Common myeloid progenitor, CD34-positive (primary cell): ENCODE data around the gene ALOX15B. TPM values are rescaled to one million over a fixed set of nuclear protein-coding genes. Genes with fewer than 3 reads are reported as not detected.

ENCODE experiments used
- CTCF ChIA-PET: fragments of 350-600 bp; sonication (Branson Sonifier 250); formaldehyde crosslinking; loops from one replicate; lab custom pipeline; 2021; ENCODE audit warnings: antibody characterized with exemption; lab: Charles Lee
- POLR2A ChIA-PET: fragments of 350-600 bp; sonication (Branson Sonifier 250); formaldehyde crosslinking; loops from one replicate; lab custom pipeline; 2021; ENCODE audit warnings: antibody characterized with exemption; lab: Charles Lee
- DNase-seq, 3 donors: peaks; one replicate each; pipeline versions ENCODE4 v3.0.0 to v3.0.0-alpha.2; 2013
- H3K27ac ChIP-seq, 2 experiments: 1 replicate in 1 of 2; 2 replicates in 1 of 2; pipeline ENCODE4 v1.7.0; 2013; ENCODE audit warnings: inconsistent platforms in 2 of 2, low read length in 2 of 2, mild to moderate bottlenecking in 2 of 2, low read depth in 1 of 2, moderate library complexity in 1 of 2; ENCODE audit not compliant: severe bottlenecking in 2 of 2, insufficient read depth in 1 of 2, poor library complexity in 1 of 2
- H3K27me3 ChIP-seq, 5 experiments: replicated peaks in 2 of 5; 1 replicate in 3 of 5; 2 replicates in 2 of 5; pipeline versions ENCODE4 v1.6.1 to v1.7.0; 2013; ENCODE audit warnings: low read length in 4 of 5, mild to moderate bottlenecking in 2 of 5, moderate library complexity in 2 of 5, inconsistent platforms in 1 of 5; ENCODE audit not compliant: insufficient read depth in 5 of 5, control insufficient read depth in 4 of 5
- H3K36me3 ChIP-seq, 4 experiments: 1 replicate in 2 of 4; 2 replicates in 2 of 4; pipeline versions ENCODE4 v1.6.1 to v1.7.0; 2013; ENCODE audit warnings: low read length in 3 of 4, control low read depth in 1 of 4, mild to moderate bottlenecking in 1 of 4; ENCODE audit not compliant: control insufficient read depth in 4 of 4, insufficient read depth in 4 of 4
- H3K4me1 ChIP-seq, 4 experiments: 1 replicate in 3 of 4; 2 replicates in 1 of 4; pipeline versions ENCODE4 v1.6.1 to v1.7.1; 2013; ENCODE audit warnings: low read length in 3 of 4, mild to moderate bottlenecking in 3 of 4, control low read depth in 1 of 4, inconsistent platforms in 1 of 4, moderate library complexity in 1 of 4; ENCODE audit not compliant: control insufficient read depth in 4 of 4, insufficient read depth in 4 of 4; ENCODE audit errors: control extremely low read depth in 1 of 4
- H3K4me3 ChIP-seq, 7 experiments: 1 replicate in 4 of 7; 2 replicates in 3 of 7; pipeline versions ENCODE4 v1.5.1 to v1.7.0; 2013; ENCODE audit warnings: mild to moderate bottlenecking in 7 of 7, low read length in 6 of 7, moderate library complexity in 6 of 7, inconsistent platforms in 2 of 7, low read depth in 2 of 7, control low read depth in 1 of 7; ENCODE audit not compliant: insufficient read depth in 4 of 7, control insufficient read depth in 1 of 7; ENCODE audit errors: extremely low read depth in 1 of 7
- H3K9me3 ChIP-seq, 5 experiments: 1 replicate in 4 of 5; 2 replicates in 1 of 5; pipeline versions ENCODE4 v1.6.1 to v1.7.1; 2013; ENCODE audit warnings: low read length in 4 of 5, mild to moderate bottlenecking in 2 of 5, inconsistent platforms in 1 of 5, low read depth in 1 of 5, moderate library complexity in 1 of 5; ENCODE audit not compliant: control insufficient read depth in 4 of 5, insufficient read depth in 2 of 5; ENCODE audit errors: control extremely low read depth in 1 of 5
- WGBS: methylation state at CpG from one replicate; pipeline ENCODE4 v1.1.5; 2013; ENCODE audit not compliant: insufficient coverage; 5-methylcytosine and 5-hydroxymethylcytosine counted together
- polyA plus RNA-seq: library from polyadenylated mRNA; unstranded; fragments of 120-200 nt; gene quantifications from one replicate; pipeline ENCODE4 v1.2.1, GENCODE V29; 2013

Gene ALOX15B
- polyA plus RNA-seq: 2.5 TPM

DNA sequence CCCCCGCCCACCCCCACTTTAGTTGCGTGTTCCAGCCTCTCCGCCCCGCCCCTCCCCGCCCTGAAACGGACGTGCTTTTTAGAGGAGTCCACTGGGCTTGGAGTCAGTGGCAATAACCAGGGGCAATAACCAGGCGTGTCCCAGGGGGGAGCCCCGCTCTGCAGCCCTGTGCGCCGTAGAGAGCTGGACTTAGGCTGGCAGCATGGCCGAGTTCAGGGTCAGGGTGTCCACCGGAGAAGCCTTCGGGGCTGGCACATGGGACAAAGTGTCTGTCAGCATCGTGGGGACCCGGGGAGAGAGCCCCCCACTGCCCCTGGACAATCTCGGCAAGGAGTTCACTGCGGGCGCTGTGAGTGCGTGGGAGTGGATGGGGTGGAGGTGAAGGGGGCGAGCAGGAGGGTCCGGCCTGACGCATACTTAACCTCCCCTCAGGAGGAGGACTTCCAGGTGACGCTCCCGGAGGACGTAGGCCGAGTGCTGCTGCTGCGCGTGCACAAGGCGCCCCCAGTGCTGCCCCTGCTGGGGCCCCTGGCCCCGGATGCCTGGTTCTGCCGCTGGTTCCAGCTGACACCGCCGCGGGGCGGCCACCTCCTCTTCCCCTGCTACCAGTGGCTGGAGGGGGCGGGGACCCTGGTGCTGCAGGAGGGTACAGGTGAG is at the start of gene ALOX15B:
TSS of gene ALOX15B (plus strand) at position 106 of the 657 bp plus-strand sequence. CDS start at position 203, 97 bp downstream.
- no peaks in the 10 kb centered on the region for H3K9me3 ChIP-seq
- H3K4me3 ChIP-seq: peak within 1 kb of the TSS in 6 of 7 experiments; percentile 13 to 69 (median 42)
- ChIA-PET CTCF (interaction anchor here (1.5 to 7.3 kb wide), 8 partner anchors 8 to 126 kb away, joined by 3 to 117 read pairs (median 14); no protein-coding TSS in a partner anchor), POLR2A (no interaction called here)
- no peaks in the 10 kb centered on the region for H3K27me3 ChIP-seq
- H3K4me1 ChIP-seq: peaks cover 0 to 27% (median 23%) of the 10 kb centered on the region in 4 experiments
- DNase-seq: peak in 2 of 3 donors; percentile 63 to 70
- H3K27ac ChIP-seq: no peak within 1 kb of the TSS
- H3K36me3 ChIP-seq: no peaks in the 10 kb centered on the region
- WGBS: 6% methylated on average over 24 of the region's 37 CpGs

DNA sequence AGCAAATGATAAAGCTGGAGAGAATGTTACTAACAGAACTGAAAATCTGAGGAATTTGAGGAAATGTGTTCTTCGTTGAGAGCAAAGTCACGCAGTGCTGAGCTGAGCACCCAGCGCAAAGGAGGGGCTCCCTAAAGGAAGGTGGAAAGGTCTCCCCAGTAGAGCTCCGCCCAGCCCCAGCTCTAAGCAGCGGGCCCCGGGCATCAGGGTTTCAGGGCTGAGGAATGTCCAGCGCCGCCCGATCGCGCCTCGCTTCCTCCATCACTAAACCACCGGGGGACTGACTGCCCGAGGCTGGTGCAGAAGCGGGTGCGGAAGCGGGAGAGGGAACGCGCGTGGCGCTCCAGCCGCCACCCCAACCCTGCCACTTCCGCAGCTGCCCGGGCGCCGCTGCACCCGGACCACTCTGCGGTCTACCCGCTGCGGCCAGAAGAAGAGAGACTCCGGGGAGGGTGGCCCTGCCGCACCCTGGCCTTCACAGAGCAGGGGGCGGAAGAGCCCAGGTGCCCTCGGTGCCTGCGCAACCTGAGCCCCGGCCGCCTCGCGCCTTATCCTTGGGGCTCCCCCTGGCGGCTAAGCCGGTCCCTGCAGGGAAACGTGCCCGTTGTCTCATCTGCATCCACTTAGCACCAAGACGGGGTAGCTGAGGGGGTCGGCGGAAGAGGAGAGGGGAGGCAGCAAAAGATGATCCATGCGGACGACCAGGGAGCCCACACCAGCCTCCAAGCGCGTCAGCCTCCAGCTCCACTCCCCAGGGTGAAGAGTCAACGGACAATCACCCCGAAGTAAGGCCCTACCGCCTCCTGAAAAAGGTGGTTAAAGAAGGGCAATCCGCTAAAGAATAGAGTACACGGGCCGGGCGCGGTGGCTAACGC is 48.8 kb upstream of the ALOX15B start:
- Histone ChIP-seq H3K4me3 (peak overlapping the region; percentile 35 to 78 (median 60)), H3K36me3 (no peaks in the 10 kb centered on the region), H3K27me3 (no peaks in the 10 kb centered on the region), H3K9me3 (no peaks in the 10 kb centered on the region), H3K4me1 (peaks cover 4 to 27% (median 16%) of the 10 kb centered on the region in 4 experiments), H3K27ac (no peak overlapping the region)
- POLR2A ChIA-PET: interaction anchor here (0.7 to 1.5 kb wide), 2 partner anchors 9 to 12 kb away, joined by 5 to 6 read pairs; partner anchors contain the start of gene GUCY2D
- WGBS: 2% methylated on average over 44 of the region's 59 CpGs
- CTCF ChIA-PET: interaction anchor here (0.6 to 17.3 kb wide), 43 partner anchors 8 to 191 kb away, joined by 3 to 209 read pairs (median 5); partner anchors contain the start of genes GUCY2D, KDM6B and RNF227
- peak; percentile 80 to 87 (median 86) for DNase-seq

DNA sequence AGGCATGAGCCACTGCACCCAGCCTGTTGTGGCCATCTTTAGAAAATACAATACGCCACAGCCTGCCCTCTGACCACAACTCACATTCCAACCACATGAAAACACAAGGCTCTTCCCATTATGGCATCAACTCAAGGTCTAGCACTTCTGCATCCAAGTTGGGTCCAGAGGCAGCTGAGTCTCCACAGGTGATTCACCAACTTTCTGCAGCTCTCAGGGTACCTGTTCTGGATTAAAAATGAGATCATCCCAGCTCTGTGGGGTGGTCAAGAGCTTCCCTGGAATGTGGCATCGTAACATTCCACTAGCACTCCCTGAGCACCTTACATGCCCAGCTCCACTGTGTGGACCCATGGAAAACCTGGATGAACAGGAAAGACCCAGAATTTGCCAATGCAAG is 46.3 kb upstream of the ALOX15B start:
- CTCF ChIA-PET: interaction anchor here (0.8 to 17.3 kb wide), 16 partner anchors 9 to 167 kb away, joined by 3 to 209 read pairs (median 4); partner anchors contain the start of genes CNTROB, RNF227 and TRAPPC1
- 100% methylated on average over 2 of the region's 2 CpGs for WGBS
- Histone ChIP-seq H3K9me3 (no peaks in the 10 kb centered on the region), H3K4me1 (peaks cover 4 to 35% (median 24%) of the 10 kb centered on the region in 4 experiments), H3K36me3 (no peaks in the 10 kb centered on the region), H3K27me3 (no peaks in the 10 kb centered on the region), H3K4me3 (no peak overlapping the region), H3K27ac (no peak overlapping the region)
- DNase-seq: no peak
- POLR2A ChIA-PET: no interaction called here

DNA sequence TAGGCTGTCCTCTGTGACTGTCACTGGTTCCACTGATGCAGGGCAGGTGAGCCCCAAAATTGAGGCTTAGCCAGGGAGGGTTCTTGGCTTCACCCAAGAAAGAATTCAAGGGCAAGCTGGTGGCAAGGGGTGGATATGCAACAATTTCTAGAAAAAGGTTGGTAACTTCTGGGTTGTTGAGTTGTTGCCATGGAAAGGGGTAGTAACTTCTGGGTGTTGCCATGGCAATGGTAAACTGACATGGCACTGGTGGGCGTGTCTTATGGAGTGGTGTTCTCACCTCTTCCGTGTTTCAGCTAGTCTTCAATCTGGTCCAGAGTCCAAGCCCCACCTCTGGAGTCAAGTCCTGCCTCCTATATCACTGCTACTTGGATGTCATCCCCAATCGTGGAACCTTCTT is 45.9 kb upstream of the ALOX15B start:
- POLR2A ChIA-PET: interaction anchor here (1.4 kb wide), 1 partner anchor 48 kb away, joined by 4 read pairs; no protein-coding TSS in a partner anchor
- Histone ChIP-seq H3K4me1 (peaks cover 4 to 35% (median 25%) of the 10 kb centered on the region in 4 experiments), H3K27me3 (no peaks in the 10 kb centered on the region), H3K27ac (no peak overlapping the region), H3K9me3 (no peaks in the 10 kb centered on the region), H3K4me3 (no peak overlapping the region), H3K36me3 (no peaks in the 10 kb centered on the region)
- DNase-seq: peak in 2 of 3 donors; percentile 77 to 86
- CTCF ChIA-PET: interaction anchor here (0.8 to 17.3 kb wide), 13 partner anchors 17 to 168 kb away, joined by 3 to 209 read pairs (median 4); partner anchors contain the start of genes CNTROB, RNF227 and TRAPPC1
- WGBS: 67% methylated on average over 2 of the region's 3 CpGs

DNA sequence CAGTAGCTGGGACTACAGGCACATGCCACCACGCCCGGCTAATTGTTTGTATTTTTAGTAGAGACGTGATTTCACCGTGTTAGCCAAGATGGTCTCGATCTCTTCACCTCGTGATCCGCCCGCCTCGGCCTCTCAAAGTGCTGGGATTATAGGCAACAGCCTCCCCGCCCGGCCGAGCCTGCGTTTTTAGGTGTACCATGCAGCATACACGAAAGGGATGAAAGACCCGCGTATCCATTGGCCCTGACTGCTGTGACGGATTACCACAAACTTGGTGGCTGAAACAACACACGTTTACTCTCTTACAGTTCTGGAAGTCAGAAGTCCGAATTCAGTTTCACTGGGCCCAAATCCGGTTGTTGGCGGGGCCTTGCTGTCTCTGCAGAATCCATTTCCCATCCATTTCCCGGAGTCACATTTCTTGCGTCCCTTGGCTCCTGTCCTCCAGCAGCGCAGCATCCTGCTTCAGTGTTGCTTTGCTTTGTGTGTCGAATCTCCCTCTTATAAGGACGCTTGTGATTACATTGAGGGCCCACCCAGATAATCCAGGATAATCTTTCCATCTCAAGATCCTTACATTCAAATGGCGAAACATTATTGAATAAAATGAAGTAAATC is 44.8 kb upstream of the ALOX15B start:
- 96% methylated on average over 26 of the region's 27 CpGs for WGBS
- no peaks in the 10 kb centered on the region for H3K36me3 ChIP-seq
- no peak for DNase-seq
- no peaks in the 10 kb centered on the region for H3K9me3 ChIP-seq
- peaks cover 4 to 32% (median 23%) of the 10 kb centered on the region in 4 experiments for H3K4me1 ChIP-seq
- POLR2A ChIA-PET: interaction anchor here (1.4 kb wide), 1 partner anchor 47 kb away, joined by 4 read pairs; no protein-coding TSS in a partner anchor
- no peak overlapping the region for H3K4me3 ChIP-seq
- no peak overlapping the region for H3K27ac ChIP-seq
- CTCF ChIA-PET: interaction anchor here (1.2 to 17.3 kb wide), 4 partner anchors 62 to 77 kb away, joined by 3 to 209 read pairs (median 8); partner anchors contain the start of genes CNTROB, RNF227 and TRAPPC1
- no peaks in the 10 kb centered on the region for H3K27me3 ChIP-seq

DNA sequence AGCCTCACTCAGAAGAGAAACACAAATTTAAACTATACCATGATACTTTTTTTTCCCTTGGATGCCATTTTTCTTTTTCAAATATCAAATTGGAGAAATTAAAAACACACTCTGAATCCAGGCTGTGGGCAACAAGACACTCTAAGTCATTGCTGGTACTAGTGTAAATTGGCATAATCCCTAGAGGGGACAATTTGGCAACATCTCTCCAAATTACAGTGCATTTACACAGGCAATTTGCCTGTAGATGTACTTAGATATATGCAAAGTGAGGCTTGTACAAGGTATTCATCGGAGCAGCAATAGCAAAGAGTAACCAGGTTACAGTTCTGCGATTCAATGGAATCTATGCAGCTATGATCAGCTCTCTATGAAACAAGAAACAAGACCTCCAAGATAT is 43.1 kb upstream of the ALOX15B start:
- 100% methylated on average over 2 of the region's 2 CpGs for WGBS
- H3K27ac ChIP-seq: no peak overlapping the region
- peaks cover 4 to 20% (median 13%) of the 10 kb centered on the region in 4 experiments for H3K4me1 ChIP-seq
- DNase-seq: no peak
- H3K27me3 ChIP-seq: no peaks in the 10 kb centered on the region
- ChIA-PET POLR2A (no interaction called here), CTCF (interaction anchor here (0.8 to 2.1 kb wide), 3 partner anchors 9 to 79 kb away, joined by 3 to 6 read pairs (median 3); no protein-coding TSS in a partner anchor)
- H3K4me3 ChIP-seq: no peak overlapping the region
- H3K36me3 ChIP-seq: no peaks in the 10 kb centered on the region
- no peaks in the 10 kb centered on the region for H3K9me3 ChIP-seq
